ENCODE results near the gene HOXB3. TPM values are rescaled to one million over a fixed set of nuclear protein-coding genes. Genes with fewer than 3 reads are reported as not detected.
A peak's percentile ranks its signal among the peaks of the same experiment; 100 is the strongest.

The HOXB3 gene
- total and polyA plus RNA-seq, 8 donors: 10.4 to 114 (median 89.4) TPM

GRCh38 chr17:48564188-48565021, 25.6 kb downstream of the HOXB3 start:
- intact Hi-C loops (cut with DNase I): no loop called here
- no peak for ATAC-seq
- no peak for DNase-seq
- Histone ChIP-seq H3K27ac (peak overlapping the region in 1 of 2 donors; percentile 67), H3K4me1 (peaks cover 3 to 19% of the 10 kb centered on the region in 2 donors), H3K4me3 (no peak overlapping the region), H3K36me3 (no peaks in the 10 kb centered on the region), H3K9me3 (no peaks in the 10 kb centered on the region), H3K27me3 (peaks cover 33 to 90% of the 10 kb centered on the region in 2 donors)
- TF ChIP-seq CTCF (IDR thresholded peaks at IDR 0.05): no peak

GRCh38 chr17:48563867-48564187, 26.2 kb downstream of the HOXB3 start:
- Histone ChIP-seq H3K27ac (peak overlapping the region in 1 of 2 donors; percentile 67), H3K4me3 (no peak overlapping the region), H3K9me3 (no peaks in the 10 kb centered on the region), H3K4me1 (peaks cover 3 to 17% of the 10 kb centered on the region in 2 donors), H3K36me3 (no peaks in the 10 kb centered on the region), H3K27me3 (peaks cover 30 to 90% of the 10 kb centered on the region in 2 donors)
- DNase-seq (no peak), ATAC-seq (no peak)
- TF ChIP-seq CTCF (IDR thresholded peaks at IDR 0.05): no peak
- intact Hi-C loops (cut with DNase I): no loop called here

GRCh38 chr17:48563385-48563838, 26.6 kb downstream of the HOXB3 start:
- peaks cover 26 to 90% of the 10 kb centered on the region in 2 donors for H3K27me3 ChIP-seq
- H3K4me1 ChIP-seq: peaks cover 3 to 13% of the 10 kb centered on the region in 2 donors
- no peak for TF ChIP-seq CTCF (IDR thresholded peaks at IDR 0.05)
- H3K36me3 ChIP-seq: no peaks in the 10 kb centered on the region
- intact Hi-C loops (cut with DNase I): no loop called here
- ATAC-seq (no peak), DNase-seq (no peak)
- no peak overlapping the region for H3K4me3 ChIP-seq
- H3K9me3 ChIP-seq: no peaks in the 10 kb centered on the region
- H3K27ac ChIP-seq: peak overlapping the region in 1 of 2 donors; percentile 67

- Histone ChIP-seq H3K36me3 (no peaks in the 10 kb centered on the region), H3K27me3 (peaks cover 21 to 90% of the 10 kb centered on the region in 2 donors), H3K4me3 (no peak overlapping the region), H3K9me3 (no peaks in the 10 kb centered on the region), H3K27ac (peak overlapping the region in 1 of 2 donors; percentile 67), H3K4me1 (peaks cover 3 to 10% of the 10 kb centered on the region in 2 donors)
- intact Hi-C loops (cut with DNase I): no loop called here
- DNase-seq (no peak), ATAC-seq (no peak)
- no peak for TF ChIP-seq CTCF (IDR thresholded peaks at IDR 0.05)
Observed at GRCh38 chr17:48562934-48563333, 27.1 kb downstream of the HOXB3 start.

- Histone ChIP-seq H3K4me3 (no peak overlapping the region), H3K36me3 (no peaks in the 10 kb centered on the region), H3K9me3 (no peaks in the 10 kb centered on the region), H3K27me3 (peaks cover 15 to 90% of the 10 kb centered on the region in 2 donors), H3K4me1 (peaks cover 3 to 7% of the 10 kb centered on the region in 2 donors), H3K27ac (peak overlapping the region in 1 of 2 donors; percentile 67)
- DNase-seq (no peak), ATAC-seq (no peak)
- intact Hi-C loops (cut with DNase I): no loop called here
- no peak for TF ChIP-seq CTCF (IDR thresholded peaks at IDR 0.05)
Observed at GRCh38 chr17:48561884-48562810, 27.9 kb downstream of the HOXB3 start.
